HEK293T (cell line): Measurements from ENCODE around the gene ADCY3.

Experiments
- ARNT ChIP-seq: fragments of 450-650 bp; IDR thresholded peaks from 2 replicates; pipeline ENCODE4 v1.6.1; 2017; ENCODE audit warnings: mild to moderate bottlenecking
- BHLHE40 ChIP-seq: fragments of 450-650 bp; IDR thresholded peaks from 2 replicates; pipeline ENCODE4 v1.6.1; 2016; ENCODE audit warnings: mild to moderate bottlenecking, moderate library complexity, borderline replicate concordance
- CTBP1 ChIP-seq: fragments of 450-650 bp; IDR thresholded peaks from 2 replicates; pipeline ENCODE4 v1.6.1; 2016; ENCODE audit warnings: borderline replicate concordance
- ELF4 ChIP-seq: fragments of 450-650 bp; IDR thresholded peaks from 2 replicates; pipeline ENCODE4 v1.6.1; 2017; ENCODE audit warnings: antibody characterized with exemption
- FOXA1 ChIP-seq: fragments of 450-650 bp; IDR thresholded peaks from 2 replicates; pipeline ENCODE4 v1.6.1; 2016; ENCODE audit warnings: mild to moderate bottlenecking
- FOXK2 ChIP-seq: fragments of 450-650 bp; IDR thresholded peaks from 2 replicates; pipeline ENCODE4 v1.6.1; 2016; ENCODE audit warnings: mild to moderate bottlenecking
- FOXM1 ChIP-seq: fragments of 450-650 bp; IDR thresholded peaks from 2 replicates; pipeline ENCODE4 v1.6.1; 2017; ENCODE audit warnings: mild to moderate bottlenecking, borderline replicate concordance
- HDGF ChIP-seq: fragments of 450-650 bp; IDR thresholded peaks from 2 replicates; pipeline ENCODE4 v1.6.1; 2017; ENCODE audit warnings: antibody characterized with exemption, borderline replicate concordance
- LEF1 ChIP-seq: fragments of 450-650 bp; IDR thresholded peaks from 2 replicates; pipeline ENCODE4 v1.6.1; 2017; ENCODE audit warnings: mild to moderate bottlenecking, borderline replicate concordance
- SP1 ChIP-seq: fragments of 450-650 bp; IDR thresholded peaks from 2 replicates; pipeline ENCODE4 v1.6.1; 2017
- SUZ12 ChIP-seq: fragments of 450-650 bp; IDR thresholded peaks from 2 replicates; pipeline ENCODE4 v1.6.1; 2016; ENCODE audit warnings: mild to moderate bottlenecking
- TARDBP ChIP-seq: fragments of 450-650 bp; IDR thresholded peaks from 2 replicates; pipeline ENCODE4 v1.6.1; 2016
- ZNF384 ChIP-seq: fragments of 450-650 bp; IDR thresholded peaks from 2 replicates; pipeline ENCODE4 v1.6.1; 2016
- TF ChIP-seq, protein P1 (sequence below): fragments of 450-650 bp; IDR thresholded peaks from 2 replicates; pipeline ENCODE4 v1.6.1; 2016

DNA sequence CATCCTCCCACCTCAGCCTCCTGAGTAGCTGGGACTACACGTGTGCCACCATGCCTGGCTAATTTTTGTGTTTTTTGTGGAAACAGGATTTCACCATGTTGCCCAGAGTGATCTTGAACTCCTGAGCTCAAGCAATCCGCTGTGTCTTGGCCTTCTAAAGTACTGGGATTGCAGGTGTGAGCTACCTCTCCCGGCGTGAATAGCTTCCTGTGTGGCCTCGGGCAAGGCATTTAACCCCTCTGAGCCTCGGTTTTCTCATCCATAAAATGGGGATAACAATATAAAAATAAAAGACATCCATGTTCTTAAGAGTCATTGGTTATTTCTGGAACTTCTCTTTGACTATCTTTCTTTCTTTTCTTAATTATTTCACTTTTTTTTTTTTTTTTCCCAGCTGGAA, 19.3 kb upstream of the ADCY3 start:
- TF ChIP-seq HDGF (no peak), TARDBP (no peak), FOXA1 (no peak), SP1 (no peak), BHLHE40 (no peak), FOXM1 (no peak), LEF1 (no peak), ARNT (no peak), ZNF384 (no peak), ELF4 (no peak), FOXK2 (no peak), CTBP1 (no peak), SUZ12 (no peak)
- TF ChIP-seq, protein P1, sequence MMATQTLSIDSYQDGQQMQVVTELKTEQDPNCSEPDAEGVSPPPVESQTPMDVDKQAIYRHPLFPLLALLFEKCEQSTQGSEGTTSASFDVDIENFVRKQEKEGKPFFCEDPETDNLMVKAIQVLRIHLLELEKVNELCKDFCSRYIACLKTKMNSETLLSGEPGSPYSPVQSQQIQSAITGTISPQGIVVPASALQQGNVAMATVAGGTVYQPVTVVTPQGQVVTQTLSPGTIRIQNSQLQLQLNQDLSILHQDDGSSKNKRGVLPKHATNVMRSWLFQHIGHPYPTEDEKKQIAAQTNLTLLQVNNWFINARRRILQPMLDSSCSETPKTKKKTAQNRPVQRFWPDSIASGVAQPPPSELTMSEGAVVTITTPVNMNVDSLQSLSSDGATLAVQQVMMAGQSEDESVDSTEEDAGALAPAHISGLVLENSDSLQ, result no peak
